ENCODE measurements around the gene SLC8A1. TPM values are rescaled to one million over a fixed set of nuclear protein-coding genes. Genes with fewer than 3 reads are reported as not detected.

The SLC8A1 gene
- total and polyA plus RNA-seq, 10 of the 15 experiments (the other 5 are each of a cell fraction or from before 2014, with no cell fraction given) = under 0.01 to 1.2 (median 0.01) TPM; not detected in 3

GRCh38 chr2:40332191-40332826 lies 119.6 kb downstream of the SLC8A1 start:
- CTCF ChIA-PET = interaction anchor here (0.9 to 1.5 kb wide), 4 partner anchors 25 to 494 kb away, joined by 3 to 4 read pairs (median 3); no protein-coding TSS in a partner anchor
- DNase-seq (ENCODE audit: low read depth, low spot score) (no peak), FAIRE-seq (no peak), ATAC-seq (no peak)
- no TSS peak for BruUV-seq (replicated peaks)
- H3K9ac ChIP-seq (ENCODE audit: control insufficient read depth, insufficient read depth, low read length) = no peak overlapping the region
- SMC1A ChIA-PET (ENCODE audit: uncharacterized antibody, unreplicated experiment) = interaction anchor here (1.1 kb wide), 1 partner anchor 8 kb away, joined by 3 read pairs; no protein-coding TSS in a partner anchor
- RAD21 ChIA-PET (ENCODE audit: unreplicated experiment) = no interaction called here
- POLR2A ChIA-PET = no interaction called here
- TF ChIP-seq MTA2 (IDR thresholded peaks at IDR 0.05; ENCODE audit: low read depth) = no peak
- TF ChIP-seq ASH2L (IDR thresholded peaks at IDR 0.05; ENCODE audit: borderline replicate concordance, low read depth) = no peak
- no peak for TF ChIP-seq YBX1 (IDR thresholded peaks at IDR 0.05)
- TF ChIP-seq EED (IDR thresholded peaks at IDR 0.05; ENCODE audit: low read depth) = no peak
- TF ChIP-seq CREM (IDR thresholded peaks at IDR 0.05; ENCODE audit: low read depth) = no peak
- no peak for TF ChIP-seq PKNOX1 (IDR thresholded peaks at IDR 0.05)
- no peak for TF ChIP-seq ZNF217 (IDR thresholded peaks at IDR 0.05)
- no peak for TF ChIP-seq FOS (IDR thresholded peaks at IDR 0.05; ENCODE audit: borderline replicate concordance, extremely low read depth, insufficient read length)
- TF ChIP-seq SRF (IDR thresholded peaks at IDR 0.05; ENCODE audit: low read depth in 2 of 2, low read length in 2 of 2) = no peak
- in situ Hi-C loops (cut with MboI) = no loop called here
- no peak overlapping the region for H3K27ac ChIP-seq (ENCODE audit: control insufficient read depth, insufficient read depth)
- no peak overlapping the region for H3K4me2 ChIP-seq (ENCODE audit: control insufficient read depth, insufficient read depth)
- no peaks in the 10 kb centered on the region for H3K4me1 ChIP-seq (ENCODE audit: control insufficient read depth, insufficient read depth, low read length)
- H2AFZ ChIP-seq (ENCODE audit: control insufficient read depth, low read depth, low read length) = no peak overlapping the region
- no peaks in the 10 kb centered on the region for H4K20me1 ChIP-seq (ENCODE audit: control insufficient read depth, insufficient read depth)
- no peaks in the 10 kb centered on the region for H3K36me3 ChIP-seq (ENCODE audit: control insufficient read depth in 2 of 2, insufficient read depth in 2 of 2, low read length in 1 of 2)
- intact Hi-C loops (cut with micrococcal nuclease; ENCODE audit: unreplicated experiment) = no loop called here
- H3K9me3 ChIP-seq (replicated peaks; ENCODE audit: control insufficient read depth, insufficient read depth, low read length) = no peaks in the 10 kb centered on the region
- no peaks in the 10 kb centered on the region for H3K27me3 ChIP-seq (replicated peaks in 1 of 2; ENCODE audit: control insufficient read depth in 2 of 2, insufficient read depth in 2 of 2, low read length in 1 of 2)
- no peak overlapping the region for H3K4me3 ChIP-seq
- WGBS (ENCODE audit: insufficient coverage, insufficient replicate concordance, low lambda C conversion rate, missing lambda C conversion rate) = 31% methylated on average over 7 of the region's 7 CpGs
- H3K79me2 ChIP-seq (ENCODE audit: control insufficient read depth, insufficient read depth, low read length) = no peaks in the 10 kb centered on the region

Measured in GM12878 (cell line).